Breast epithelium (tissue), 4 donors: ENCODE data around the gene IL37. TPM values are rescaled to one million over a fixed set of nuclear protein-coding genes. Genes with fewer than 3 reads are reported as not detected.
A peak's percentile ranks its signal among the peaks of the same experiment; 100 is the strongest.

Experiments used
- DNase-seq, 2 donors: peaks; one replicate each; pipeline ENCODE4 v3.0.0-alpha.2; 2019; ENCODE audit warnings: low spot score in 2 of 2
- H3K27ac ChIP-seq, 2 donors: fragments of 200-600 bp; sonication (generic) in 1 of 2; one replicate each; pipeline ENCODE4 v1.5.1; 2016 to 2019; ENCODE audit warnings: mild to moderate bottlenecking in 1 of 2
- H3K27me3 ChIP-seq, 2 donors: fragments of 200-600 bp; sonication (generic) in 1 of 2; one replicate each; pipeline versions ENCODE4 v1.5.1 to v1.6.0; 2017 to 2019; ENCODE audit warnings: control low read depth in 1 of 2, mild to moderate bottlenecking in 1 of 2
- H3K36me3 ChIP-seq: fragments of 200-600 bp; one replicate; pipeline ENCODE4 v1.5.1; 2019
- H3K4me1 ChIP-seq, 2 donors: fragments of 200-600 bp; sonication (generic); one replicate each; pipeline ENCODE4 v1.5.1; 2016 to 2019; ENCODE audit warnings: control low read depth in 1 of 2
- H3K4me3 ChIP-seq, 3 donors: fragments of 200-600 bp; sonication (generic); 1 replicate in 2 of 3; 2 replicates in 1 of 3; pipeline ENCODE4 v1.5.1; 2016 to 2019; ENCODE audit warnings: mild to moderate bottlenecking in 3 of 3, moderate library complexity in 2 of 3
- H3K9me3 ChIP-seq, 2 donors: fragments of 200-600 bp; sonication (generic) in 1 of 2; one replicate each; pipeline ENCODE4 v1.5.1; 2016 to 2019; ENCODE audit warnings: control low read depth in 1 of 2
- CTCF ChIP-seq, 3 donors: fragments of 450-650 bp; IDR thresholded peaks; one replicate each; pipeline ENCODE4 v1.5.1; 2016 to 2017; ENCODE audit warnings: antibody characterized with exemption in 3 of 3, mild to moderate bottlenecking in 3 of 3, moderate library complexity in 3 of 3
- POLR2A ChIP-seq: fragments of 450-650 bp; IDR thresholded peaks from one replicate; pipeline ENCODE4 v1.6.1; 2016; ENCODE audit warnings: antibody characterized with exemption, mild to moderate bottlenecking, moderate library complexity
- POLR2AphosphoS5 ChIP-seq, 3 donors: sonication (generic); formaldehyde crosslinking; IDR thresholded peaks; one replicate each; pipeline ENCODE4 v1.6.1; 2017; ENCODE audit warnings: antibody characterized with exemption in 3 of 3
- intact Hi-C: fragments of 100-400 bp; cut with DNase I; formaldehyde crosslinking; loops from one replicate; pipeline ENCODE4 v1.15.1; 2023; ENCODE audit warnings: low total_unique reads
- total RNA-seq, 3 donors: library from RNA; depleted of rRNA; stranded (reverse); fragments of >200 nt; gene quantifications; one replicate each; pipeline ENCODE4 v1.1.0, GENCODE V29; 2016

IL37 gene
- total RNA-seq, 3 donors from 2014 or later = not detected

DNA sequence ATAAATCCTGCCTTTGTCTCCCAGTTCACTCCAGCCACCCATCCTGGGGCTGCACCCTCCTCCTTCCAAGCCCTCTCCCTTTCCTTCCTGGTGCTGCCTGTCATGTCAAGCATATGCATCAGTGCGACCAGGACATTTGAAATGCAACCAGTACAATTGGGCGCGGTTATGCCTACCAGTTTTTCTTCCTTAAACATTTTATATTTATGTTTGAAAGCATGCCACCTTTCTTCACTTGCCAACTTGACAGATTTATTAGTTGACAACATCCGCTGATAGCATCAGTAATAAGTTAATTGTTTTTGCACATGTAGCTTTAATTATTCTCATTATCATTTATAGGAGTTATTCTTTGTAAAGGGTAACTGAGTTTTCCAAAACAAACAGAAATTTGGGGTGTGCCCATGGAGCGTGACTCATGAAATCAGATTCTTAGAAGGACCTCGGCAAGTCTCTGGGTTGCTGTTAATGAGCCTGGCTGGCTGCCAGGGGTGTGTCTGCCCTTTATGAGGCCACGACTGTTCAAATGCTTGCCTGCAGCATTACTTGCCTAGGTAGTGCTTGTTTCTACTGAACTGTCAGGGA, 41.6 kb upstream of the IL37 start:
- Histone ChIP-seq H3K4me1 (no peaks in the 10 kb centered on the region), H3K27ac (no peak overlapping the region), H3K4me3 (no peak overlapping the region), H3K27me3 (peaks cover 0 to 28% of the 10 kb centered on the region in 2 donors), H3K36me3 (no peaks in the 10 kb centered on the region), H3K9me3 (no peaks in the 10 kb centered on the region)
- intact Hi-C loops = no loop called here
- no peak for TF ChIP-seq CTCF (IDR thresholded peaks at IDR 0.05)
- TF ChIP-seq POLR2A = no peak
- no peak for TF ChIP-seq POLR2AphosphoS5 (IDR thresholded peaks at IDR 0.05)
- peak; percentile 71 to 80 for DNase-seq

DNA sequence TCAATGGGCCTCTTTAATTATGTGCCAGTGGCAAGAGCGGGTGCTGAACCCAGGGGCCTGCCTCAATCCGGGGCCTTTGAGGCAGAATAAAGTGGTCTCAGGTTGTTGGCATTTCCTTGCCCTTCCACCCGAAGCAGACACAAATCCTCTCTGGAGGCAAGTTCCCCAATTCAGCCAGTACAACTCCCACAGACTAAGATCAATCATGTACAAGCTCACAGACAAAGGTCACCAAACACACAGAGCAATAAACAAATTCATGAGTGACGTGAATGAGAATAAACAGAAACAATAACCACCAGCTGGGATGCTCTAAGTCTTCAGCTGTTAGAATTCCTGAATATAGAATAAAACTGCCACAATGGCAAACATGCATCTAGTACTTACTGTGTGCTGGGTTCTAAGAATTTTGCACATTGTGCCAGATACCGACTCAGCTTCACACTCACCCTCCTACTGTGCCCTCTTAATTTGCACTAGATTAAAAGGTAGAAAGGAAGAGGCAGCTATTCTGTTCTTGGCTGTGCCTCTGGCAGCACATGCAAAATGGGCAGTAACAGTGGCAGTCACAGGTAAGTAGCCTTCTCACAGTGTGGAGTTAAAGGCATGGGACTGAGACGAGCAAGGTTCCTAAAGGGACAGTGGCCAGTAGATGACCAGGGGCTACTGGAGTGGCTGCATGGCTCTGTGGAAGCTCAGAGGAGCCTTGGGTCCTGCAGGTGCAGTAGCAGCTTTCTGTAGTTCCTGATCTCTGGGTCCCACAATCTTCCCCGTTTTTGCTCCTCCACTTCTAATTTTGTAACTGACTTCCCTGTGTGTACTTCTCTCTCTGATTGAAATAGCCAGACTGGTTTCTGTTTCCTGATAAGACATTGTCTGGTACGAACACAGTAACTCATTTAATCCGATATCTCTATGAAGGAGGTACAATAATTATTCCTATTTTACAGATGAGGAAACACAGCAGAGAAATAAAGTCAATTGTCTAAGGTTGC, 39.8 kb upstream of the IL37 start:
- H3K9me3 ChIP-seq = no peaks in the 10 kb centered on the region
- H3K27ac ChIP-seq = no peak overlapping the region
- no peak for DNase-seq
- H3K4me1 ChIP-seq = no peaks in the 10 kb centered on the region
- TF ChIP-seq POLR2A = no peak
- TF ChIP-seq CTCF (IDR thresholded peaks at IDR 0.05) = no peak
- no peak for TF ChIP-seq POLR2AphosphoS5 (IDR thresholded peaks at IDR 0.05)
- H3K4me3 ChIP-seq = no peak overlapping the region
- intact Hi-C loops = no loop called here
- no peaks in the 10 kb centered on the region for H3K36me3 ChIP-seq
- peaks cover 0 to 27% of the 10 kb centered on the region in 2 donors for H3K27me3 ChIP-seq

- Histone ChIP-seq H3K27me3 (peaks cover 0 to 42% of the 10 kb centered on the region in 2 donors), H3K36me3 (no peaks in the 10 kb centered on the region), H3K4me1 (no peaks in the 10 kb centered on the region), H3K9me3 (no peaks in the 10 kb centered on the region), H3K27ac (no peak overlapping the region), H3K4me3 (no peak overlapping the region)
- TF ChIP-seq CTCF (IDR thresholded peaks at IDR 0.05) (no peak), POLR2AphosphoS5 (IDR thresholded peaks at IDR 0.05) (no peak), POLR2A (no peak)
- DNase-seq = no peak
- intact Hi-C loops = no loop called here
Observed at GRCh38 chr2:112876257-112876970, 34.6 kb upstream of the IL37 start.

- TF ChIP-seq CTCF (IDR thresholded peaks at IDR 0.05) (no peak), POLR2AphosphoS5 (IDR thresholded peaks at IDR 0.05) (no peak), POLR2A (no peak)
- no peak for DNase-seq
- peaks cover 0 to 42% of the 10 kb centered on the region in 2 donors for H3K27me3 ChIP-seq
- no peak overlapping the region for H3K4me3 ChIP-seq
- no peaks in the 10 kb centered on the region for H3K4me1 ChIP-seq
- no peaks in the 10 kb centered on the region for H3K9me3 ChIP-seq
- intact Hi-C loops = no loop called here
- no peak overlapping the region for H3K27ac ChIP-seq
- no peaks in the 10 kb centered on the region for H3K36me3 ChIP-seq
Observed at GRCh38 chr2:112876971-112877361, 34.0 kb upstream of the IL37 start.
